Activated T-cell treated with anti-CD3 and anti-CD28 coated beads for 1 hour (primary cell): ENCODE measurements around the gene RNF148.
"Not testable (repeated sequence)": the region's sequence is repeated elsewhere in the genome, so short reads cannot be mapped to it uniquely, and the experiment has no call there.

Experiments
- DNase-seq: peaks from one replicate; pipeline ENCODE4 v3.0.0-alpha.2; 2020; ENCODE audit warnings: low read depth

Gene RNF148

DNA sequence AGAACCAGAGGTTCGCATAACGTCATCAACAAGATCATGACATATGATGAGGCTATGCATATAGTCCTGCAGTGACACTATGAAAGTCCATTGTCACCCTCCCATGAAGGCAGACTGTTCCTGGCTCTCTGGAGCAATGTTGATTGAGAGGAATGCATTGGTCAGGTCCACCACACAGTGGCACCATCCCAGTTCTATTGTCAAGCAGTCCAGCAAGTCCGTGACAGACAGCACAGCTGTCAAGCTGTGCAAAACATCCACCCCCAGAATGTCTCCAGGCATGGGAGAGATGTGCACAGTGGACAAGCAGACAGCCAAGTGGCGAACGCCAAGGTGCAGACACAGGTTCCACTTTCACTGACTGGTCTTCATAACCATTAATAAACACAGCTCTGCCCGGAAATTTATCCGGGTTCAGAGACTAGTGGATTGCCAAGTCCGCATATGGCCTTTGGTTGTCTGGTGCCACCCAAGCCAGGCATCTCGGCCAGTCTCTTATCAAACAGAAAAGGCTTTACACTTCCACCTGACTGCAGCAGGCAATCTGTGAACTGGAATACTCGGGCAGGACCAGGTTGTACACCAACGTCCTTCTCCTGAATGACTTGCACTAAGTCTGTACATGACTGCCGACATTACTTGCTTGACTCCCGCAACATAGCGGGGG, 11.0 kb downstream of the RNF148 start:
- no peak for DNase-seq

DNA sequence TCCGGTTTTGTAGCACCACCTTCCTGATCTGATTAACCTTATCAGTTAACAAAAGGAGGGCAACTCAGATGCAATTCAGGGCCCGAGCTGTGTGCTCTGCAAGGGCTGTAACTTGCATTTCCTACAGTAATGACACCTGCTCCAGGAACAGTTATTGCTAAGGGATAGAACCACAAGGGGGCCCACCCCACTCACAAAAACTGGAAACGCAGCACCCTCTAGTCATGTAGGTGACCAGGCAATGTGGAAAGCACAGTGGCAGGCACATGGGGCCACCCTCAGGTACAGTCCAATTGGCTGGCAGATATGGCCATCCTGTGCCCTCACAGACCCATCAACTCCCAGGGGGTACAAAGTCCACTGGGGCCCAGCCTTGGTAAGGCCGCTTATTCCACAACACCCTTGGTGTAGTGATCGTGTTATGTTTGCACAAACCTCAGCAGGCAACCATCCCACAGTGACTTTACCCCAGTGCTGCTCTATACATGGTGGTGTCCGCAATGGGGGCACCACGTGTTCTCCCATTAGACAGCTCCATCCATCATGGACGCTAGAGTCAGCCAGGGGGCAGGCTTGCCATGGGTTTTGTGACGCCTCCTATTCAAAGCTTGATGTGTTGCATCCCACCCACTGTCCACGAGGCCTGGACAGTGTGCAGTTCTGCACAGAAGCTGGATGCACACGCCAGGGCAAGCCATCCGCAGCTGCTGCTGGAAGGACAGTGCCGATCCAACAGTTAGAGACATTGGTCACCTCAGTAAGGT, 13.2 kb downstream of the RNF148 start:
- DNase-seq: no peak

DNA sequence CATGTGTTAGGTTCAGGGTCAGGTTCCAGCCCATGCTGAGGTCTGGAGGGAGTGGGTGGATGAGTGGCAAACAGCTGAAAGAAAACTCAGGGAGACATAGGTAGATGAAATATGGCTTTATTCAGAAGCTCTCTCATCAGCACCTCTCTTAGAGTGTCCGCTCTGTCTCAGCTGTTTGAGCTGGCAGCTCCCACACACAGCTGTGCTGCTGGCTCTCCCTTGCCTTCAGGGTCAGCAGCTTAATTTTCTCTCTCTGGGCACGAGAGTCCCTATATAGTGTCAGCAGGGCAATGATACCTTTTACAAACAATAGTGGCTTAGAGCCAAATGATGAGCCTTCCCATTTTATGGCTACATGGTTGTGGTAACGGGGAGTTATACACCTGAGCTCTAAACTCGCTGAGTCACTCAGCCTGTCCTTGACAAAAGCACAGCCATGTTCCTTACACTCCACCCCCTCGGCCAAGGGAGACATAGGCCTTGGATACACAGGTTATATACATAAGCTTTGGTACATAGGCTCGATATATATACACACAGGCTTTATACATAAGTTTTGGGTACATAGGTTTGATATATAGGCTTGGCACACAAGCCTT, 14.2 kb downstream of the RNF148 start:
- no peak for DNase-seq

DNA sequence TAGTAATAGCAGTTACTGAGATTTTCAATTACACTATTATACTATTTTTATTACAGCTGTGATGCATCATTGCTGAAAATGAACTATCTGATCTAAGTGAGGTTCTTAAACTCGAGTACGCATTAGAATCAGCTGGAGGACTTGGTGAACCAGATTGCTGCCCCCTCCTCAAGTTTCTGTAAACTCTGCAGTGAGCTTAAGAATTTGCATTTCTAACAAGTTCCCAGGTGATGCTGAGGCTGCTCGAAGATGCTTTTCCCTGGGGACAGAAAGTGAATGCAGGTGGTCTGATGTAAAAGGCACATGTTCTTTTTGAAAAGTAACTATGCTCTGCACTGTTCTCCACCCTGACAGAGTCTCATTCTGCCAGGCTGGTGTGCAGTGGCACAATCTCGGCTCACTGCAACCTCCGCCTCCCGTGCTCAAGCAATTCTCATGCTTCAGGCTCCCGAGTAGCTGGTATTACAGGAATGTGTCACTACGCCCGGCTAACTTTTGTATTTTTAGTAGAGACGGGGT, 16.3 kb downstream of the RNF148 start:
- DNase-seq: no peak

DNA sequence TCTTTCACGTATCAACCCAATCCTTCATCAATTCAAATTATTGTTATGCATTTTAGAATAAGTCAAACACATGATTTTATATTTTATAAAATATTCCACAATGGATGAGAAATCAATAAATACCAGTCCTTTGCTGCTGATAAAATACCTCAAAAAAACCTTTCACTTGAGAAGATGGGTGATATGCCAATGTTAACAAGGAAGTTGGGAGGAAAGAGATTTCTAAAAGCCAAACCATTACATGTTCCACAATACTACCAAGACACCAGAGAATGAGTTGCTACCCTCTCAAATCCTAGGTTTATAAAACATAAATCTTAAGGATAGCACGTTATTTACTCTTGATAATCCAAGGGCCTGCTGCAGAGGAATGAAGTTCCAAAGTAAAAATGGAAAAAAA, 18.2 kb downstream of the RNF148 start:
- DNase-seq: no peak

GRCh38 chr7:122682815-122683550, 19.7 kb downstream of the RNF148 start:
- no peak for DNase-seq

GRCh38 chr7:122681186-122681585, 21.5 kb downstream of the RNF148 start:
- not testable (repeated sequence) for DNase-seq

DNA sequence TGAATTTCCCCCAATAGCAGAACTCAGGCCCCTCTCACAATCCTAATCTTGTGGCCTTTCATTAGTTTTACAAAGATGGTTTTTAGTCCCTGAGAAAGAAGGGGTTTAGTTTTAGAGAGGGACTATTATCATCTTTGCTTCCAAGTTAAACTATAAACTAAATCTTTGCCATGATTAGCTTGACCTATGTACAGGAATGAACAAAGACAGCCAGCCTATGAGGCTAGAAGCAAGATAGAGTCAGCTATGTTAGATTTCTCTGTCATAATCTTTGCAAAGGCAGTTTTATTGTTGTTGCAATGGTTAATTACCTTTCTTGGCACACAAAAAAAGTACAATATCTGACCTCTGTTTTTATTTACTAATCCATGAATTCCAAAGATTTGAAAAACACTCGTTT, 22.9 kb downstream of the RNF148 start:
- DNase-seq: no peak

DNA sequence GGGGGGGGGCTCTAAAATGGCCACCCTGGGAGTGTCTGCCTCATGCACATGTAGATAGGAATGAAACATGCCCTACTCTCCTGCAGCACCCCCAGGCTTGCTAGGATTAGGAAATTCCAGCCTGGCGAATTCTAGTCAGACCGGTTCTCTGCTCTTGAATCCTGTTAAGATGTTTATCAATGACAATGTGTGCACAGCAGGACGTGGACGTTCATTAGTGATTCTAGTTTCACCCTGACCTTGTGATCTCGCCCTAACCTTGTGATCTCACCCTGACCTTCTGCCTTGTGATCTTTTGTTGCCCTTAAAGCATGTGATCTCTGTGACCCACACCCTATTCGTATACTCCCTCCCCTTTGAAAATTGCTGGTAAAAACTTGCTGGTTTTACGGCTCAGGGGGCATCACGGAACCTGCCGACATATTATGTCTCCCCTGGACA, 23.4 kb downstream of the RNF148 start:
- not testable (repeated sequence) for DNase-seq

GRCh38 chr7:122677149-122677548, 25.6 kb downstream of the RNF148 start:
- DNase-seq: no peak

- DNase-seq: no peak
Measured at GRCh38 chr7:122676466-122676865, 26.3 kb downstream of the RNF148 start.

GRCh38 chr7:122675621-122676020, 27.1 kb downstream of the RNF148 start:
- DNase-seq: no peak

DNA sequence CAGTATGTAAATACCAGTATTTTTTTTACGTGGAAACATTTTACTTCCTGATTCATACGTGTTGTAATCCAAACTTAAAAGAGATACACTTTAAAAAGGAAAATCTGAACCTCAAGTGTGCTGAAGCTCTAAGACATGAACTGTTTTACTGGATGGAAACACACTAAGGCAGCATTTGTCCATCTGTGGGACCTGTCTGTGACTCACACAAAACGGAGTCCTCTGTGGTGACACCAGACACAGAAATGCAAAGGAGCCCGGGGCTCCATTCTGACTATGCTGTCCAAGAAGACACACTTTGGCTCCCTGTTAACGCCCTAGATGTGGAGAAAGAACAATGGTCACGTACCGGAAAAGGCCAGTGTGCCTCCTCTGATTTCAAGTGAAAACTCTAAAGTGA, 27.7 kb downstream of the RNF148 start:
- DNase-seq: no peak

DNA sequence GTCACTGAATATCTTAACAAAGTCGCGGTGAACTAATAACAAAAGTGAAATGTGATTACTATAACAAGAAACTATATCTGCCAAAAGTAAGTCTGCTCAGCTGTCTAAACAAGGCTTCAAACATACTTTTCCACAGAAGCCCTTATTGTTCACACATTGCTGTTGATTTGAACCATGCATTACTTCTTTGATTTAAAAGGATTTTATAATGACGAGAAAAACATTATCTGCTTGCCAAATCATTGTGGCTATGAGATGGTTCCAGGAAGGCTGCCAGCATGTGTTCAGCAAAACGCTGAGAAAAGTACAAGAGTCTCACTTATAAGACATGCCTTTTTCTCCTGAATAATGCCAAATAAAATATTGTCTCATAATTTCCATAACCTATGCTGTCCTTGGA, 28.2 kb downstream of the RNF148 start:
- no peak for DNase-seq

- no peak for DNase-seq
Measured at GRCh38 chr7:122673951-122674350, 28.8 kb downstream of the RNF148 start.

GRCh38 chr7:122672536-122672935, 30.2 kb downstream of the RNF148 start:
- DNase-seq: no peak

DNA sequence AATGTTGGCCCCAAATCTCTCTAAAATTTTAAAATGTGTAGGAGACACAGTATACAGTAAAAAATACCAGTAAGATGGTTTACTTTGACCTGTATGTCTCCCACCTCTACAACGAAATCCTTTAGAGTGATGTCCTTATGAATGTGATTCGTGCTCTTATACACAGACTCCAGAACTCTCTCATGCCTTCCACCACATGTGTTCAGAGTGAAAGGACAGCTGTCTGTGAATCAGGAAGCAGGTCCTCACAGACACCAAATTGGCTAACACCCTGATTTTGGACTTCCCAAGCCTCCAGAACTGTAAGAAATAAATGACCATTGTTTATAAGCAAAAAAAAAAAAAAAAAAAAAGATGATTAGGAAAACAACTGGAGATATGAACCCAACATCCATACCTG, 39.0 kb downstream of the RNF148 start:
- DNase-seq: no peak

DNA sequence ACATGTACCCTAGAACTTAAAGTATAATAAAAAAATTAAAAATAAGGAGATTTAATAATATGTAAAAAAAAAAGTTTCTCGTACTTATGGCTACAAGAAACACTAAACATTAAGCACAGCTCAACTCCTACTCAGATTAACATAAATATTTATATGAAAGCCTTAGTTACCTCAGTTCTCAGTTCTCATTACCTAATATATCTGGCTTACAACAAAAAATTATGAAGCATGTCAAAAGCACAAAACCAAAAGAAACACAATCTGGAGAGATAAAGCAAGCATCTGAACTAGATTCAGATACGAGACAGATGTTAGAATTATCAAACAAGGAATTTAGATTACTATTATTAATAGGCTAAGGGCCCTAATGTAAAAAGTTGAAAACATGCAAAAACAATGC, 43.9 kb downstream of the RNF148 start:
- no peak for DNase-seq

- DNase-seq: no peak
Measured at GRCh38 chr7:122653685-122654084, 49.0 kb downstream of the RNF148 start.

- no peak for DNase-seq
Measured at GRCh38 chr7:122652876-122653275, 49.8 kb downstream of the RNF148 start.
